CD8-positive, alpha-beta memory T cell (primary cell): ENCODE results near the gene NCAPD2. TPM values are rescaled to one million over a fixed set of nuclear protein-coding genes. Genes with fewer than 3 reads are reported as not detected.
A peak's percentile ranks its signal among the peaks of the same experiment; 100 is the strongest.

Experiments
- CTCF ChIA-PET: fragments of 350-600 bp; sonication (Branson Sonifier 250); formaldehyde crosslinking; loops from one replicate; lab custom pipeline; 2021; ENCODE audit warnings: antibody characterized with exemption; lab: Charles Lee
- POLR2A ChIA-PET: fragments of 350-600 bp; sonication (Branson Sonifier 250); formaldehyde crosslinking; loops from one replicate; lab custom pipeline; 2021; ENCODE audit warnings: antibody characterized with exemption; lab: Charles Lee
- DNase-seq, 5 donors: peaks; one replicate each; pipeline versions ENCODE4 v3.0.0 to v3.0.0-alpha.2; 2020 to 2022; ENCODE audit warnings: mixed read lengths in 1 of 5
- H3K27ac ChIP-seq: one replicate; pipeline ENCODE4 v1.7.0; 2013; ENCODE audit warnings: low read depth, mild to moderate bottlenecking, low read length, moderate library complexity
- H3K27me3 ChIP-seq: 2 replicates; pipeline ENCODE4 v1.7.0; 2013; ENCODE audit warnings: low read length, mild to moderate bottlenecking; ENCODE audit not compliant: insufficient read depth, poor library complexity, severe bottlenecking
- H3K36me3 ChIP-seq: 2 replicates; pipeline ENCODE4 v1.7.0; 2013; ENCODE audit warnings: mild to moderate bottlenecking, low read length, moderate library complexity; ENCODE audit not compliant: insufficient read depth
- H3K4me1 ChIP-seq: 2 replicates; pipeline ENCODE4 v1.7.0; 2013; ENCODE audit warnings: mild to moderate bottlenecking, low read length, moderate library complexity; ENCODE audit not compliant: insufficient read depth
- H3K4me3 ChIP-seq: 2 replicates; pipeline ENCODE4 v1.7.0; 2013; ENCODE audit warnings: mild to moderate bottlenecking, low read length
- H3K9me3 ChIP-seq: 2 replicates; pipeline ENCODE4 v1.7.0; 2013; ENCODE audit warnings: mild to moderate bottlenecking, low read length
- H3K27ac Mint-ChIP-seq, 8 donors: one replicate each; pipeline ENCODE4 v1.8.0; 2020 to 2021; ENCODE audit warnings: mixed read lengths in 8 of 8, mild to moderate bottlenecking in 6 of 8, inconsistent platforms in 3 of 8, moderate library complexity in 3 of 8
- H3K27me3 Mint-ChIP-seq, 2 donors: one replicate each; pipeline ENCODE4 v1.8.0; 2020 to 2021; ENCODE audit warnings: mixed read lengths in 2 of 2, mild to moderate bottlenecking in 1 of 2, moderate library complexity in 1 of 2
- H3K36me3 Mint-ChIP-seq, 3 donors: one replicate each; pipeline ENCODE4 v1.8.0; 2020 to 2021; ENCODE audit warnings: mixed read lengths in 3 of 3, inconsistent platforms in 1 of 3, mild to moderate bottlenecking in 1 of 3
- H3K4me1 Mint-ChIP-seq, 3 donors: one replicate each; pipeline ENCODE4 v1.8.0; 2020 to 2021; ENCODE audit warnings: mixed read lengths in 3 of 3, inconsistent platforms in 1 of 3, mild to moderate bottlenecking in 1 of 3
- H3K4me3 Mint-ChIP-seq, 7 donors: one replicate each; pipeline ENCODE4 v1.8.0; 2020 to 2021; ENCODE audit warnings: mixed read lengths in 7 of 7, mild to moderate bottlenecking in 6 of 7, moderate library complexity in 4 of 7, inconsistent platforms in 2 of 7
- H3K9me3 Mint-ChIP-seq, 5 donors: one replicate each; pipeline ENCODE4 v1.8.0; 2020 to 2022; ENCODE audit warnings: mixed read lengths in 5 of 5, mild to moderate bottlenecking in 3 of 5, moderate library complexity in 2 of 5, inconsistent platforms in 1 of 5
- polyA plus RNA-seq: library from polyadenylated mRNA; unstranded; fragments of 300-500 nt; fragmentation: Illumina TruSeq; gene quantifications from one replicate; pipeline ENCODE4 v1.2.3, GENCODE V29; 2021
- total RNA-seq, 2 experiments: library from RNA; stranded (reverse); gene quantifications; one replicate each; pipeline ENCODE4 v1.2.3, GENCODE V29; 2021

The NCAPD2 gene
- total and polyA plus RNA-seq, 3 experiments from 2014 or later = 29.8 to 97.5 (median 96.5) TPM

DNA sequence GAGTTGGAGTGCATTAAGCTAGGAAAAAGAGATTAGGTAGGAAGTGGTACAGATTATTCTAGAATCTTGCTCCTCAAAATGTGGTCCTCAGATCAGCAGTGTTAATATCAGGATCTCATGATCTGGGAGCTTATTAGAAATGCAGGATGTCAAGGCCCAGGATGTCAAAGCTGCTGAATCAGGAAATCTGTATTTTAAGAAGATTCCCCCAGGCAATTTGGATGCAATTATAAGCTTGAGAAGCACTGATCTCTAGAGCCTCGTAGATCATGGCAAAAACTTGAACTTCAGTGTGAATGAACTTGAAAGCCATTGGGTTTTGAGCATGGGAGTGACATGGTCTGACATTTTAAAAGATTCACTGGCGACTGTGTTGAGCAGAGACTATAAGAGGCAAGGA lies 6.6 kb downstream of the NCAPD2 start:
- H3K27ac ChIP-seq = no peak overlapping the region
- Mint-ChIP-seq H3K9me3 (no peaks in the 10 kb centered on the region), H3K36me3 (peaks cover 0 to 31% (median 0%) of the 10 kb centered on the region in 3 donors), H3K4me3 (no peak overlapping the region), H3K27ac (peak overlapping the region in 2 of 8 donors; percentile 31 to 50), H3K27me3 (no peaks in the 10 kb centered on the region), H3K4me1 (peaks cover 7 to 18% (median 12%) of the 10 kb centered on the region in 3 donors)
- DNase-seq = no peak
- H3K36me3 ChIP-seq = peaks cover 5% of the 10 kb centered on the region
- POLR2A ChIA-PET = interaction anchor here (0.5 kb wide), 1 partner anchor 96 kb away, joined by 4 read pairs; no protein-coding TSS in a partner anchor
- H3K9me3 ChIP-seq = no peaks in the 10 kb centered on the region
- H3K4me3 ChIP-seq = no peak overlapping the region
- CTCF ChIA-PET = interaction anchor here (1.0 kb wide), 1 partner anchor 37 kb away, joined by 3 read pairs; no protein-coding TSS in a partner anchor
- H3K27me3 ChIP-seq = no peaks in the 10 kb centered on the region
- H3K4me1 ChIP-seq = peaks cover 4% of the 10 kb centered on the region

DNA sequence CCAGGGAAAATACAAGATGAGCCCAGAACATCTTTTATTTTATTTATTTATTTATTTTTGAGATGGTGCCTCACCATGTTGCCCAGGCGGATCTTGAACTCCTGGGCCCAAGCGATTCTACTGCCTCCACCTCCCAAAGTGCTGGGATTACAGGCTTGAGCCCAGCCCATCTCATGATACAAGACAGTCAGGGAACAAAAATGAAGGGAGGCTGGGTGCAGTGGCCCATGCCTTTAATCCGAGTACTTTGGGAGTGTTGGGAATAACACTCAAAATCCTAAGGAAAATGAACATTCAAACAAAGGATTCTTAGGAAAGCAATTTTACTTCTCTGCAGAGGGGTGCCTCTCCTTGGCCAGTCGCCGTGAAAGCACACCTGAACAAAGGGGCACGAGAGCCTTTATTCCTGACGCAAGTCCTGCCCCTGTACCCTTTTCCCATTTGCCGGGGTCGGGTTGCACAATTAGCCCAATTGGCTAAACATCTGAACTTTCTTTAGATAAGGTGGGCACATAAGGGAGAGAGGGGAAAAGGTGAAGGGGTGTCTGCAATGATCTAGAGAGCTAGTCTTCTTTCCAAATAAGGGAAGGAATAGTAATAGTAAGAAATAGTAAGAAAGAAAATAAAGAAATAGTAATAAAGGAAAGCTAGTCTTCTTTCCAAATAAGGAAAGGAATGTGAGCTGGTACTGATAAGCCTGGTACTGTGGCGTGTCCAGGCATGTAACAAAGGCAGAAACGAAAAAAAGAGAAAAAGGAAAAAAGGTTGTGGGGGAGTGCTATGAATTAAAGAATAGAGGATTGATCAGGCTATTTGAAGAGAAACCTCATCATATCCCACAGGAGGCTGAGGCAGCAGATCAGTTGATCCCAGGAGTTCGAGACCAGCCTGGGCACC lies 13.4 kb downstream of the NCAPD2 start:
- DNase-seq = no peak
- ChIA-PET CTCF (interaction anchor here (1.2 kb wide), 1 partner anchor 46 kb away, joined by 3 read pairs; no protein-coding TSS in a partner anchor), POLR2A (no interaction called here)
- H3K36me3 Mint-ChIP-seq = peaks cover 12 to 46% (median 13%) of the 10 kb centered on the region in 3 donors
- no peak overlapping the region for H3K27ac ChIP-seq
- H3K27me3 Mint-ChIP-seq = no peaks in the 10 kb centered on the region
- peaks cover 20% of the 10 kb centered on the region for H3K36me3 ChIP-seq
- H3K9me3 Mint-ChIP-seq = no peaks in the 10 kb centered on the region
- H3K4me1 ChIP-seq = no peaks in the 10 kb centered on the region
- no peaks in the 10 kb centered on the region for H3K27me3 ChIP-seq
- peaks cover 5 to 14% (median 10%) of the 10 kb centered on the region in 3 donors for H3K4me1 Mint-ChIP-seq
- H3K27ac Mint-ChIP-seq = peak overlapping the region in 3 of 8 donors; percentile 67 to 83 (median 73)
- H3K4me3 Mint-ChIP-seq = no peak overlapping the region
- no peak overlapping the region for H3K4me3 ChIP-seq
- H3K9me3 ChIP-seq = no peaks in the 10 kb centered on the region

DNA sequence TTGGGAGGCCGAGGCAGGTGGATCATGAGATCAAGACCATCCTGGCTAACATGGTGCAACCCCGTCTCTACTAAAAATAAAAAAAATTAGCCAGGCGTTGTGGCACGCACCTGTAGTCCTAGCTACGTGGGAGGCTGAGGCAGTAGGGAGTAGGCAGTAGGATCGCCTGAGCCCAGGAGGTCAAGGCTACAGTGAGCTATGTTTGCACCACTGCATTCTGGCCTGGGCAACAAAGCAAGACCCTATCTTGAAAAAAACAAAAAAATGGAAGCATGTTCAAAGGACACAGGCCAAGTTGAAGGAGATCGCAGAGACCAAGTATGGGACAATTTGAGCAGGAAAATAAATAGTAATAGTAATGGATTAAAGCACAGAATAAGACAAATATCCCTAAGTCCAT lies 14.2 kb downstream of the NCAPD2 start:
- CTCF ChIA-PET = interaction anchor here (1.2 to 1.3 kb wide), 2 partner anchors 15 to 20 kb away, joined by 3 to 5 read pairs; partner anchors contain the start of gene MRPL51

DNA sequence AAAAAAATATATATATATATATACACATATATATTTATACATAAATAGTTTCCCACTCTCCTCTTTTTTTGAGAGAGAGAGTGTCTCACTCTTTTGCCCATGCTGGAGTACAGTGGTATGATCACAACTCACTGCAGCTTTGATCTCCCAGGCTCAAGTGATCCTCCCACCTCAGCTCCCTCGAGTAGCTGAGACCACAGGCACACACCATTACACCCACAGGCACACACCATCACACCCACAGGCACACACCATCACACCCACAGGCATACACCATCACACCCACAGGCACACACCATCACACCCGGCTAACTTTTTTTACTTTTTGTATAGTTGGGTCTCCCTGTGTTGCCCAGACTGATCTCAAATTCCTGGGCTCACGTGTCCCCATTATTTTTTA lies 26.3 kb downstream of the NCAPD2 start:
- no peaks in the 10 kb centered on the region for H3K9me3 Mint-ChIP-seq
- ChIA-PET CTCF (interaction anchor here (1.5 kb wide), 1 partner anchor 17 kb away, joined by 4 read pairs; no protein-coding TSS in a partner anchor), POLR2A (no interaction called here)
- H3K27ac Mint-ChIP-seq = peak overlapping the region in 4 of 8 donors; percentile 16 to 80 (median 64)
- H3K4me1 Mint-ChIP-seq = peaks cover 0 to 5% (median 0%) of the 10 kb centered on the region in 3 donors
- Histone ChIP-seq H3K36me3 (peaks cover 61% of the 10 kb centered on the region), H3K27me3 (no peaks in the 10 kb centered on the region), H3K4me1 (no peaks in the 10 kb centered on the region), H3K27ac (no peak overlapping the region), H3K9me3 (no peaks in the 10 kb centered on the region), H3K4me3 (no peak overlapping the region)
- no peaks in the 10 kb centered on the region for H3K27me3 Mint-ChIP-seq
- H3K4me3 Mint-ChIP-seq = no peak overlapping the region
- DNase-seq = no peak
- peaks cover 24 to 81% (median 25%) of the 10 kb centered on the region in 3 donors for H3K36me3 Mint-ChIP-seq

More for the DNA sequence above, 14.2 kb downstream of the NCAPD2 start:
- Mint-ChIP-seq H3K27me3 (peaks cover 0 to 1% of the 10 kb centered on the region in 2 donors), H3K27ac (no peak overlapping the region), H3K4me3 (no peak overlapping the region), H3K36me3 (peaks cover 16 to 52% (median 20%) of the 10 kb centered on the region in 3 donors), H3K9me3 (no peaks in the 10 kb centered on the region), H3K4me1 (peaks cover 5 to 14% (median 10%) of the 10 kb centered on the region in 3 donors)
- H3K9me3 ChIP-seq = no peaks in the 10 kb centered on the region
- H3K27me3 ChIP-seq = no peaks in the 10 kb centered on the region
- no peak overlapping the region for H3K4me3 ChIP-seq
- H3K4me1 ChIP-seq = no peaks in the 10 kb centered on the region
- no peak for DNase-seq
- no peak overlapping the region for H3K27ac ChIP-seq
- POLR2A ChIA-PET = no interaction called here
- H3K36me3 ChIP-seq = peaks cover 26% of the 10 kb centered on the region

DNA sequence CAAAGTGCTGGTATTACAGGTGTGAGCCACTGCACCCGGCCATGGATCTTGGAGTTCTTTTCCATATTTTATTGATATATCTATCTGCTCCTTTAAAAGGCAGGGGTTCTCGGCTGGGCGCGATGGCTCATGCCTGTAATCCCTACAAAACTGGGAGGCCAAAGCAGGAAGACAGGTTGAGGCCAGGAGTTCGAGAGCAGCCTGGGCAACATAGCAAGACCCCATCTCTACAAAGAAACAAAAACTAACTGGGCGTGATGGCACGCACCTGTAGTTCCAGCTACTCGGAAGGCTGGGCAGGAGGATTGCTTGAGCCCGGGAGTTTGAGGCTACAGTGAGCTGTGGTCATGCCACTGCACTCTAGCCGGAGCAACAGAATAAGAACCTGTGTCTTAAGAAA lies 28.3 kb downstream of the NCAPD2 start:
- H3K27me3 Mint-ChIP-seq = no peaks in the 10 kb centered on the region
- peaks cover 0 to 5% (median 0%) of the 10 kb centered on the region in 3 donors for H3K4me1 Mint-ChIP-seq
- no peaks in the 10 kb centered on the region for H3K9me3 ChIP-seq
- CTCF ChIA-PET = no interaction called here
- no peaks in the 10 kb centered on the region for H3K9me3 Mint-ChIP-seq
- H3K27ac ChIP-seq = no peak overlapping the region
- no peaks in the 10 kb centered on the region for H3K4me1 ChIP-seq
- no peak overlapping the region for H3K4me3 ChIP-seq
- POLR2A ChIA-PET = no interaction called here
- peaks cover 75% of the 10 kb centered on the region for H3K36me3 ChIP-seq
- no peak overlapping the region for H3K4me3 Mint-ChIP-seq
- no peak for DNase-seq
- H3K27ac Mint-ChIP-seq = no peak overlapping the region
- H3K27me3 ChIP-seq = no peaks in the 10 kb centered on the region
- H3K36me3 Mint-ChIP-seq = peaks cover 16 to 85% (median 31%) of the 10 kb centered on the region in 3 donors

DNA sequence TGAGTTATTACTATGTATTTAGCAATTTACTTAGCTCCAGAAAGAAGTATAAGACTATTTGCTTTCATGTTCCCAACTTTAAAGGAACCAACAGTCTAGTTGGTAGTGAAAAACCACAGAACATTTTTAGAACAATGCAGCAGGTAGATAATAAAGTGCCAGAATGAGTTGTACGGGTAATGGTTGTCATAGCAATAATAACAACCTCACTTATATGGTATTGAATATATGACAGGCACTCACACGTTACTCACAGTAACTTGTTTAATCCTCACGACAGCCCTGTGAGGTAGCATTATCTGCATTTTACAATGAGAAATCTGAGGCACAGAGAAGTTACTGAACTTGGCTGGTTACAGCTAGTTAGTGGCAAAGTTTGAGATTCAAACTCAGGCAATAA lies 29.8 kb downstream of the NCAPD2 start:
- peaks cover 0 to 5% (median 0%) of the 10 kb centered on the region in 3 donors for H3K4me1 Mint-ChIP-seq
- H3K4me3 Mint-ChIP-seq = no peak overlapping the region
- Histone ChIP-seq H3K4me1 (no peaks in the 10 kb centered on the region), H3K27me3 (no peaks in the 10 kb centered on the region), H3K27ac (no peak overlapping the region), H3K9me3 (no peaks in the 10 kb centered on the region), H3K4me3 (no peak overlapping the region), H3K36me3 (peaks cover 83% of the 10 kb centered on the region)
- H3K27ac Mint-ChIP-seq = peak overlapping the region in 4 of 8 donors; percentile 14 to 80 (median 78)
- ChIA-PET CTCF (interaction anchor here (1.6 to 1.9 kb wide), 2 partner anchors 15 to 40 kb away, joined by 4 to 5 read pairs; no protein-coding TSS in a partner anchor), POLR2A (no interaction called here)
- peaks cover 8 to 90% (median 30%) of the 10 kb centered on the region in 3 donors for H3K36me3 Mint-ChIP-seq
- no peak for DNase-seq
- no peaks in the 10 kb centered on the region for H3K27me3 Mint-ChIP-seq
- H3K9me3 Mint-ChIP-seq = no peaks in the 10 kb centered on the region

DNA sequence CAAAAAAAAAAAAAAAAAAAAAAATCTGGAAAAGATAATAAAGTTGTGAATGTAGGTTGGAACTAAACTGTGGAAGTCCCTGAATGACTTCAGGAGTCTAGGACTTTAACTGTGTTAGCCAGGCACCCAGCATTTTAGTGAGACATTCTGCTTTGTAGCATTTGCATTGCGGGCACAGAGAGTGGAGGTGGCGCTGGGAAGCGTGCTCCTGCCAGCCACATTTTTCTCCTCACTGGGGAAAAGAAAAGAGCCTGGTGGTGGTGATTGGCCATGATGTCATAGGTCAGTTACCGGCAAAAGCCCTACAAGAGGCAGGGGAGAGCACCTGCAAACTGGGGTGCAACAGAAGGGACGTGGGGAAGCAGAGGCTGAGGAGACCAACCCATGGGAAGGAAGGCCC lies 30.7 kb downstream of the NCAPD2 start:
- CTCF ChIA-PET = interaction anchor here (1.6 to 1.9 kb wide), 2 partner anchors 14 to 39 kb away, joined by 4 to 5 read pairs; no protein-coding TSS in a partner anchor

More for the DNA sequence above, 30.7 kb downstream of the NCAPD2 start:
- Histone ChIP-seq H3K4me1 (no peaks in the 10 kb centered on the region), H3K4me3 (no peak overlapping the region), H3K27me3 (no peaks in the 10 kb centered on the region), H3K9me3 (no peaks in the 10 kb centered on the region), H3K36me3 (peaks cover 84% of the 10 kb centered on the region), H3K27ac (no peak overlapping the region)
- H3K4me1 Mint-ChIP-seq = peaks cover 0 to 5% (median 0%) of the 10 kb centered on the region in 3 donors
- DNase-seq = no peak
- H3K36me3 Mint-ChIP-seq = peaks cover 8 to 93% (median 29%) of the 10 kb centered on the region in 3 donors
- H3K27me3 Mint-ChIP-seq = no peaks in the 10 kb centered on the region
- POLR2A ChIA-PET = no interaction called here
- no peak overlapping the region for H3K4me3 Mint-ChIP-seq
- H3K27ac Mint-ChIP-seq = peak overlapping the region in 3 of 8 donors; percentile 21 to 84 (median 43)
- no peaks in the 10 kb centered on the region for H3K9me3 Mint-ChIP-seq
